ELF-1 (cell line): ENCODE data around the gene PPP1R18.
"Not testable (repeated sequence)": the region's sequence is repeated elsewhere in the genome, so short reads cannot be mapped to it uniquely, and the experiment has no call there.

Experiments used
- DNase-seq: peaks from one replicate; pipeline ENCODE4 v3.0.0-alpha.2; 2016; ENCODE audit warnings: low read depth, low spot score

Gene PPP1R18

DNA sequence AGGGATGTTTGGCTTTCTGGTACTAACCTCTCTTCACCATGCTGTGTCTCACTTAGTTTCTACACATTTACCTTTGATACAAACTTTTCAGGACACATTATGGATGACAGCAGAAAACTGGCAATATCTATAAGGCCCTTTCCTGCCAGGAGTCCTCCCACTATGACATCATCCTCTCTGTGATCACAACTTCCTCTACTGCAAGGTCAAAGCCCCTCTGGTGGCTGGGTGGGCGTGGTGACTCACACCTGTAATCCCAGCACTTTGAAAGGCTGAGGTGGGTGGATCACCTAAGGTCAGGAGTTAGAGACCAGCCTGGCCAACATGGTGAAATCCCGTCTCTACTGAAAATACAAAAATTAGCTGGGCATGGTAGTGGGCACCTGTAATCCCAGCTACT is 20.1 kb downstream of the PPP1R18 start:
- DNase-seq, result not testable (repeated sequence)

DNA sequence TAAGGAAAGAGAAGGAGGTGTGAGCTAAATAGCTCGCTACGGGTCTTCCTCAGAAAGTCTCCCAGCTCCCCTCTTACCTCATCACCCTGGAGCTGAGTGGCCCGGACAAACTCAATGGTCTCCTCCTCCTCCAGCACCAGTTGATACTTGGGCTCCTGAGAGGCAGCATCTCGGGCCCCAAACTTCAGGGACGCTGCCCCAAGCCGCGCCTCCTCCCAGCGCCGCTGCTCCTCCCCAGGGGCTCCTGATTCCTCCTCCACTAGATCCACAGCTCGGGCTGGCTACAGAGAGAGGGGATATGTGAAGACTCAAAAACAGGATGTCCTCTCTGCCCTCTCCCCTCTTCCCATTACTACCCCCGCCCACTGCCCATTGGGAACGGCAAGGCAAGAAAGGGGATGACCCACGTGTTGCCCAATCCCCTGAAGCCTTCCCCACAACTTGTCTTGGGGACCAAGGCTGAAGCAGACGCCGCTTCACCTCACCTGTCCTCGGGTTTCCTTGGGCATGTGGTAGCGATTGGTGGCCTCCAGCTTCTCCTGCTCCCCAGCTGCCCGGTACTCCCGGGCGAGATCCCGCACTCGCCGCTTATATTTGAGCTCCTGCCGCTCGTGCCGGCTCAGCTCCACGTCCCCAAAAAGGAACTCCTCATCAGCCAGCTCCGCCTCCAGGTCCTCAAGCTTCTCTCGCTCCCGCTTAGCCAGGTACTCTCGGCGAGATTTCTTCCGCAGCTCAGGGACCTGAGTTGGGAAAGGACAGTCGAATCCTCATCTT is 21.3 kb downstream of the PPP1R18 start:
- DNase-seq, result no peak

DNA sequence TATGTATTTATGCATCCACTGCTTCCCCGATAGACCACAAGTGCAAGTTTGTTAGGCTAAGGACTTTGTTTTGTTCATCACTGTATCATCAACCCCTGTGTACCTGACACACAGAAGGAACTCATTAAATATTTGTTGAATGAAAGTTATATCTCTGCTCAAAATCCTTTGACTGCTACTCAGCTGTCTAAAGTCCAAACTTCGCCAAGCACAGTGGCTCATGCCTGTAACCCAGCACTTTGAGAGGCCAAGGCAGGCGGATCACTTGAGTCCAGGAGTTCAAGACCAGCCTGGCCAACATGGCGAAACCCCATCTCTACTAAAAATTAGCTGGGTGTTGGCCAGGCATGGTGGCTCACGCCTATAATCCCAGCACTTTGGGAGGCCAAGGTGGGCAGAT is 28.5 kb downstream of the PPP1R18 start:
- not testable (repeated sequence) for DNase-seq

DNA sequence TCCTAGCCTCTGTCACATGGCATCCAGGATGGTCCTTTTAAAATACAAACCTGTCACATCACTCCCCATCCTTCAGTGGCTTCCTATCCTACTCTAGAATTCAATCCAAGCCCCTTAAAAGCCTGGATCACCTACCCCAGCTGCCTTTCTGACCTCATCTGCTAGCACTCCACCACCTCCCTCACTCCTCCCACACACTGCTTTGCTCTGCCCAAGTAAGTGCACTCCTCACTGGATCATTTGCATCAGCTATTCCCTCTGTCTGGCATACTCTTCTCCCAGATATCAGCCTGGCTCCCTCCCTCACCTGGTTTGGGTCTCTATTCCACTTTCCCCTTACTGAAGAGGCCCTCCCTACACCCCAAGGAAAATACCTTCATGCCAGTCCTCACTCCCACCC is 29.0 kb downstream of the PPP1R18 start:
- DNase-seq, result no peak

DNA sequence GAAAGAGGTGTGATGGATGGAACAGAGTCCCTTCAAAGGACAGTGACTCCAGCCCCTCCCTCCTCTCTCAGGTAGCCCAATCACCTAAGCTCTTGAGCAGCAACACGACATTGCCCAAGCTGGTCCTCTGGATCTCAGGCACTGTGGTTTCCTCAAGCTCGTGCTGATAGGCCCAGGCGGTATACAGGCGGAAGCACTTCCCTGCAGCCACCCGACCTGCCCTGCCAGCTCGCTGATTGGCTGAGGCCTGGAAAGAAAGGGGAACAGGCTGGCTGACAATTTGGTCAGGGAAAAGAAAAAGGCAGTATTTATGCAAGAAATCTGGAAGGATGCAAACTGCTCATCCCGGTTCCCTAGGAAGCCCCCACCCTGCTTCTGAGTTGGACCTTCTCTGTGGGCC is 29.9 kb downstream of the PPP1R18 start:
- no peak for DNase-seq

DNA sequence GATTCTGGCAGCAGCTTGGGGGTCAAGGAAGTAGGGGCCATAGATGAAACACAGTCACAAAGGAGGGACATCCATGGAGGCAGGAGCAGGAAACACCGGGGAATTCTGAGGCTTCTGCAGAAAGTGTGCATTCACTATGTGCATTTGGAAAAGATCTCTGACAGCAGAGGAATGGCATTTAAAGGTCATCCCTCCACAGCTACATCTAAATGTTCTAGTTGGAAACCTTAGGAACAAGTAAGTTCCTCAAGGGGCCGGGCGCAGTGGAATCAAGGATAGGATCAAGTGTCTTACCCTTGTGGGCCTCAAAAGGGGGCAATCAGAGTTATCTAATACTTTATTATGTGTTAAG is 30.7 kb downstream of the PPP1R18 start:
- no peak for DNase-seq

DNA sequence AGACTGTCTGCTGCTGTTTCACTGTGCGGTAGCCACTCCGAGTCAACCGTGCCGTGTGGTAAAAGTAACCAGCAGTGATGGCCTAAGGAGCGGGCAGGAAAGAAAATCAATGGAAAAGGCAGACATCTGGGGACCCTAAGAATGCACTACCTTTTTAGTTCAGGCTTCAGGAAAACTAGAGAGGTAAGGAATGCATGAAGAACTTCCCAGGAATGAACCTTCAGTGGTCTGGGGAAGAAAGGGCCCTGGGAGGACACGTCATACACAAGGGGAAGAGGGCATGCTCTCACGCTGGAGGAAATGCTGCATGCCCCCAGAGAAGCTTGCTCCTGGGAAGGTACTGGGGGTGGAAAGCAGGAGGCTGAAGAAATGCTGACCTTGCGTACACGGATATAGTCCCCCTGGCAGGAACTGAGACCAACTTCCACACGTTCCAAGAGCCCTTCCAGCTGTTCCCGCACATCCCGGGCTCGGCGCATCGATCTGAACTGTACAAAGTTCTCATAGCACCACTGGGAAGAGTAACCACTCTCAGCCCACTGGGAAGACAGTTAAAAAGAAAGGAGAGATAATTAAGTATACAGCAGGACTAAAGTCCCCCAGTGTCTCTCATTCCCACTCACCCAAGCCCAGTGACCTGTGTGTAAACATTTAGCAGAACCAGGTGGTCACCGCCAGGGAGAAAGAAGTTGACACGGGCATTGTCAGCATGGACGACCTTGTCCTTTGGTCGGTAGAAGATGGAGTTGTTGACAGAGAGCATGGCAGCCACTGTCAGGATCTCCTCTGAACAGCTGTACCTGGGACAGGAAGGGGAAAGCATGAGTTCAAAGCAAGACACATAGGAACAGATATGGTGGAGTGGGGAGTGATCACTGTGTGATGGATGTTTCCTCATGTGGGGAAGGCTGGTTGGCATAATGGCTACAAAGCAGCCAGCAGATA is 31.4 kb downstream of the PPP1R18 start:
- DNase-seq, result no peak

DNA sequence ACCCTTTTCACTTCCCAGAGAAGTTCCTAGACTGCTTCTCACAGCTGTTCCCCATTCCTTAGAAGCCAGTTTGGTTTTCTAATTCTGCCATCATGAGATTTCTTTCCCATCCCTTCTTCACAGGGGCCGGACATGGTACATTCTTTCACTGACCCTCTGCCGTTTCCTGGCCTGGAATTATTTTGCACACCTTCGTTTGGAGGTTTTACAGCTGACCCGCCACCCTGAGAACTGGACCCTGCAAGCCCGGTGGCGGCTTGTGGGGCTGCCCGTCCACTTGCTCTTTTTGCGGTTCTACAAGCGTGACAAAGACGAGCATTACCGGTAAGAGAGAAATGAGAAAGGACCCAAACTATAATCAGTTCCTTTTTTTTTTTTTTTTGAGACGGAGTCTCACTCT is 35.3 kb downstream of the PPP1R18 start:
- no peak for DNase-seq

DNA sequence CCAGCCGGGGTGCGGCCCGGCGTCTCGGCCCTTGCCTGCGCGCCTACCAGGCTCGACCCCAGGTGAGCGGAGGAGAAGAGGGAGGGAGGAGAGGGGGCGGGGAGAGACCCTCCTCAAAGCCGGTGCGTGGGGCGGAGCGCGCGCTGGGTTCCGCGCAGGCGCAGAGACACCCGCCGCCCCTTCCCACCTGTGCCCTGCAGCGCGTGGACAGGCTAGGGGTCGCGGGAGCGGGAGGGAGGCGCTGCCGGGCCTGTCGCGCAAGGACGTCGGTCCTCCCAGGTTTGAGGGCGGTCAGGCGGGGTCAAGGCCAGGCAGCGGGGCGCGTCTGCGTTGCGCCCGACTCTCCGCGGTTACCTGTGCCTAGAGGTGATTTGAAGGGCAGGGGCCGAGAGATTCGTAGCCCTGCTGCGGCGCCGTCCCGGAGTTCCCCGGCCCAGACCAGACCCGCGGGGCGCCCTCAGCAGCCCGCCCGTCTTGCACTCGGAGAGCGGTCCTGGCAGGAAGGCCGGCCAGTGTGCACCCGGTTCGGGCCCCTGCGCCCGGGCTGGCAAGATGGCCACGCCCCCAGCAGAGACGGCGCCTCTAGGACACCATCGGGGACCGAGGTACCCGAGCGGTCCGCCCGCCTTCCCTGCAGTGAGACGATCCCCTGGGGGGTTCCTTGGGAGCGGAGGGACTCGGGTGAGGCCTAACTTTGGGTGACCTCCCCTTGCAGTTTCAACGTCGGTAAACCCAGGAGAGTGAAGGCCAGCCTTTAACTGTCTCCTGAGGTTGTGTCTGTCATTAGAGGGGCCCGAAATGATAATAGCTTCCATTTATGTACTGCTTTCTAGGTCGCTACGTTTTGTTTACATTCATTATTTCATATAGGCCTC is 39.0 kb downstream of the PPP1R18 start:
- peak; percentile 90 for DNase-seq

DNA sequence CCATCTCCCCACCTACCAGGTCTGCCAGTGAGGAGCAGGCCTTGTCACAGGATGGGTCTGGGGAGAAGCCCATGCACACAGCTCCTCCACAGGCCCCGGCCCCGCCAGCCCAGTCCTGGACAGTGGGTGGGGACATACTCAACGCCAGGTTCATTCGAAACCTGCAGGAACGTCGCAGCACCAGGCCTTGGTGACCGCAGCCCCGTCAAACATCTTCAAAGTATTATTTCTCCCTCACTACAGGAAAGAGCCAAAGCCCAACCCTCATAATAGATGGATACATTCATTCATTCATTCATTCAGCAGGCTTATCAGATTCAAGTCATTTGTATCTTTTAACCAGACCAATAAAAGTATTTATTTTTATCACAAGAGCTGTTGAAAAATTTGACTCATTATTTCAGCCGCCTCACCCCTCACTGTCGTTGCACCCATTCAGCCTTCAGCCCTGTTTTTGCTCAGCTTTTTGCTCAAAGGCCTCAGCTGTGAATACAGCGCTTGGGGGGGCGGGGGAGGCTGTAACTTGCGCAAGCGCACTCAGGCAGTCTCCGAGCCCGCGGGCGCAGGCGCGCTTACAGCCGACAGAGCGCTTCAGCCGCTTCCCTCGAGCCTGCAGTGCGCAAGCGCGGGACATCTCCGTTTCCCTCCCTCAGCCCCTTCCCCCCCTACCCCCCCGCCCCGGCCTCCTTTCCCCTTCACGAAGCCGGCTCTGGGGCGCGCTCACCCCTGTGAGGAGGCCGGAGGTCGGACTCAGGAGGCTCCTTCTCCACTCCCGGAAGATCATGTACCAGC is 39.8 kb downstream of the PPP1R18 start, which contains the start of gene C6orf136:
C6orf136 (plus strand) TSS at position 684 of the 792 bp plus-strand sequence; CDS start at position 783, 99 bp downstream.
- DNase-seq, result peak; percentile 92

DNA sequence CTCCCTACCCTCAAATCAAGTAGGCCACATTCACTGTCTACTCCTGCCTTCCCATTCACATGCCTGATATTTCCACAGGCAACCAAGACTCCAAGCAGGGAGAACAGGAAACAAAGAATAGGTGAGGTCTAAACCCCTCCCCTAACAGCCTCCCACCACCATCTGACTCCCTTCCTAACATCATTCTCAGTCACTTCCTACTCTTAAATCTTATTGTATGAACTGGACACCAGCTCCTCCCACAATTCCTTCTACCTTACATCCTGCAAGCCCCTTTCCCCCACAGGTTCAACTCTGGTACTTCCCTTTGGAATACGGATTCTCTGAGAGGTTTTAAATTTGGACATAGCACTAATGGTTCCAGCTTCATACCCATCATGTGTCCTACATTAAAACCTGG is 40.5 kb downstream of the PPP1R18 start:
- DNase-seq, result no peak

DNA sequence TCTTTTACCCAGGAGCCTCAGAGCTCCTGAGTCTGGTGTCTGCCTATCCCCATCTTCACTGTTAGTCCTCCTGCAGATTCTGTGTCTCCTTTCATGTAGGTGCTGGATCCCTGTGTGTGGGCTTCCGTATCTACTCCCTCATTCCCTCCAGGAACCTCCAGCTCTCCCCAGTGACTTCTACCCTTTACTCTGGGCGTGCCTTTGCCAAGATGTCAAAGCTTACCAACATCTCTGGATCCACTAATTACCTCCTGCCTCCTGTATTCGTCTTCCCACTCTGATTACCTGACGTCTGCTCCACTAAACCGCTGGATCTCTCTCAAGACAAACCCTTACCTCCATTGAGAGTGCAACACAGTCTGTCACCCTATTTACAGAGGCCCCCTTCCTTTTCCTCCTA is 41.7 kb downstream of the PPP1R18 start:
- no peak for DNase-seq

DNA sequence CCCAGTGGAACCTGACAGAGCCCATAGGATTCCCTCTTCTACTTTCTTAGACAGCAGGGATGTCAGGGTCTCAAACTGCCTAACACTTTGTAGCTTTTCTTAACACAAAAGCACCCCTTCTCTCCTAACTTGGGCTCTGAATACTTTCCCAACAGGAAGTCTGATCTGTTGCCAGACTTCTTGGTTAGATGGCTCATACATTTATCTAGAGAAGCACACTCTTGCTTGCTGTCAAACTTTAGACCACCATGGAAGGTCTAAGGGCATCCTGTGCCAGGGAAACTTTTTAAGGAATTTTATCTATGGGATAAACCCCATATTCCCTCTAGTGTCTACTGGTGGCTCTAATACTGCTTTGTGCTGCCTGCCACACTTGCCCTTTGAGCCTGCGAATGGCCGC is 42.8 kb downstream of the PPP1R18 start:
- DNase-seq, result no peak

DNA sequence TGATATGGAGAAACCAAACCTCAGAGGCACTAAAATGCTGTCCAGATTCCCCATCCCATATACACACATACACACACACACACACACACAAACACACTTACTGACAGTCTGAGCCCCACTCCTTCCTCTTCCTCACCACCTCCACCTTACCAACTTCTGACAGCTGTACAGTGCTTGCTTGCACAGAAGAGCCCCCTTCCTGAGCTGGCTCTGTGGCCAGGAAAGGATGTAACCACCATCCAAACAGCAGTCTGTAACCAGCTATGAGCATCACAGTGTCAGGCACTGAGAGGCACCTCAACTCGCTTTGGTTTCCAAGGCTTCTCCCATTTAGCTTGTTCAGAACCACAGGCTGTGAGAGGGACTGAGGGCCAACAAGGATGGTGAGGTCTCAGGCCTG is 45.4 kb downstream of the PPP1R18 start:
- no peak for DNase-seq

DNA sequence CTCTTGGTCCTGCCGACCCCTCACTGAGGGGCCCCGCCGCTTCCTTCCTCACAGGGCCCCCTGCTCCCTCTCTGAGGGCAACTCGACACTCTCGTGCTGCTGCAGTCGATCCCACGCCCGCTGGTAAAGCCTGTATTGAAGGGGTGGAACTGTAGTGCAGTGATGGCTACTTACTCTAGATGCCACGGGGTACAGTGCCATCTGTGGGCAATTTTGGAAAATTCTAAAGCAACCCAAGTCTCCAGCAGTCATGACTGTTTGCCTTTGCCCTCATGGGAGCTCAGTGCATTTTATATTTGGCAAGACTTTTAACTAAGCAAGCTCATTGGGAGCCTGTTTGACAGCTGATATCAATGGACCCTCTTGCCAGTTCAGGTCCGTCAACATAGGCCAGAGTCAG is 46.0 kb downstream of the PPP1R18 start:
- no peak for DNase-seq

DNA sequence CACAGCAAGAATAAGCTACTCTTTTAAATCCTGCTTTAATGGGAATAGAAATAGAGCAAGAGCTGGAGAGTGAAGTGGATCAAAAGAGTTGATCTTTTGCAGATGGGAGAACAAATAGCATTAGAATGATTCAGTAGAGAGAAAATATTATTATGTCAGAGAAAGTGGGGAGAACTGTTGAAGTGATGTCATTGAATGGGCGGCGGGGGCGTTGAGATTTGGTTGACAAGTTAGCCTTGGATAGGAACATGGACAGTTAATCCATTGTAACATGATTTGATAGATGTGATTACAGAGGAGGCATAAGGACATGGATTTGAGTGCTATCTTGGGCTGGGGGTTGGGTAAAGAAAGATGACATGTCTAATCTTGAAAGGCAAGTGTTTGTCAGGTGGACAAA is 50.6 kb downstream of the PPP1R18 start:
- no peak for DNase-seq

DNA sequence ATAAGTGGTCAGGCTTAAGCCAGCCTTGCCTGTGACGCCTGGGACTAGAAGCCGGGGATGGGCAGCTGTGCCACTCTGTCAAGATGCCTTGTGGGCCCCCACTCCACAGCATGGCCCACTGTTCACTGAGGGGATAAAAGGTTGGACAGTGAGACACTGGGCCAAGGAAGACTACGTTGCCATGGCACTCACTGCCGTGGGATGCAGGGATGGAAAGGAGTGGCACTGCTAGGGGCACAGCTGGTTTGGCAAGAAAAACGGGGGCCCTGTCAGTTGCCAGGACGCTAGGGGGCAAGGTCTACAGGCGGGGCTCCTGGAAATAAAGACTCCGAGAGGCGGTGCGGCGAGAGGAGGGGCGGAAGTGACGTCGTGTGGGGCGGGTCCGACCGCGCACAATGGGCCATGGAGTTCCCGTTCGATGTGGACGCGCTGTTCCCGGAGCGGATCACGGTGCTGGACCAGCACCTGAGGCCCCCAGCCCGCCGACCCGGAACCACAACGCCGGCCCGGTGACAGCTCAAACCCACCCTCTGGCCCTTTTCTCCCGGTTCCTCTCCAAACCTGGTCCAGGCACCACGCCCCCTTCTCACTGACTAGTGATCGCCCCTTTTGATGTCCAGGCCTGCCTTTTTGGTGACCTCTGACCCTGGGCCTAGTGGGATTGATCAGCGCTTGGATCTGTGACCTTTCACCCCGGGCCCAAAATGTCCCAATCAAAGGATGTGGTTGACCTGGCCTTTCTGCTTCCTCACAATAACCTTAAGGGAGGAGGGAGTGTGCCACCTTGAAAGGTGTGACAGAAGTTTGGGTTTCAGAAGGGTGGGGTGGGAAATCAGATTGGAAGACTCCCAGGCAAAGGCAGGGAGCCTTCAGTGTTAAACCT is 59.7 kb downstream of the PPP1R18 start, which contains the start of gene ATAT1:
ATAT1 (plus strand) TSS at position 391 of the 883 bp plus-strand sequence.
- DNase-seq, result peak; percentile 92
